BLaER1 (cell line): ENCODE results near the gene USP40.

Experiments used
- H3K27ac ChIP-seq: shearing (Covaris generic); formaldehyde crosslinking; 2 replicates; pipeline ENCODE4 v1.8.1; 2022
- H3K27me3 ChIP-seq: shearing (Covaris generic); formaldehyde crosslinking; 2 replicates; pipeline ENCODE4 v1.8.1; 2022
- H3K36me3 ChIP-seq: shearing (Covaris generic); formaldehyde crosslinking; 2 replicates; pipeline ENCODE4 v1.8.1; 2022
- H3K4me1 ChIP-seq: shearing (Covaris generic); formaldehyde crosslinking; 2 replicates; pipeline ENCODE4 v1.8.1; 2022
- H3K4me2 ChIP-seq: shearing (Covaris generic); formaldehyde crosslinking; 2 replicates; pipeline ENCODE4 v1.8.1; 2022
- H3K4me3 ChIP-seq: shearing (Covaris generic); formaldehyde crosslinking; 2 replicates; pipeline ENCODE4 v1.8.1; 2022
- H3K9ac ChIP-seq: shearing (Covaris generic); formaldehyde crosslinking; 2 replicates; pipeline ENCODE4 v1.8.1; 2022
- H3K9me3 ChIP-seq: shearing (Covaris generic); formaldehyde crosslinking; 2 replicates; pipeline ENCODE4 v1.8.1; 2022
- H4K20me1 ChIP-seq: shearing (Covaris generic); formaldehyde crosslinking; 2 replicates; pipeline ENCODE4 v1.8.1; 2022
- Cebpa-rat ChIP-seq: shearing (Covaris generic); IDR thresholded peaks from 2 replicates; pipeline ENCODE4 v1.8.1; 2022

USP40 gene

DNA sequence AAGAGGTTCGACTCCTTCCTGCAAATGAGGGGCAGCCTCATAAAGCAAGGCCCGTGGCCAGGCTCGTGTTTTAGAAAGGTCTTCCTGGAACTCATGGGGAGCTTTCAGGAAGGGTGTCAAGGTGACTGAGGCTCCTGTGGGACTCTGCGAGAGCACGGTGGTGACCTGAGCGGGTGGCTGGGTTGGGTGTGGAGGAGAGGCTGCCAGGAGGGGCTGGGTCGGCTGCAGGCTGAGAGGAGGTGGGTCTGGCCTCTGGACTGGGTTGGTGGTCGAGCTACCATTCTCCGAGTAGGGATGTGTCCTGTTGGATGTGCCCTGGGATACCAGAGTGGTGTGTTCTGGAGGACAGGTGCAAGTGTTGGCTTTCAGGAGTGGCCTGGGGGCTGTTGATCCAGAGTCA is 125.9 kb downstream of the USP40 start:
- no peak overlapping the region for H3K27ac ChIP-seq
- 0 out of 2 replicates have a peak, but pooled peaks cover 6% of the 10 kb centered on the region for H3K4me1 ChIP-seq
- no peak overlapping the region for H3K9ac ChIP-seq
- H3K4me2 ChIP-seq, result no peak overlapping the region
- no peak overlapping the region for H3K4me3 ChIP-seq
- no peak for TF ChIP-seq Cebpa-rat
- peaks cover 100% of the 10 kb centered on the region for H4K20me1 ChIP-seq
- H3K27me3 ChIP-seq, result no peaks in the 10 kb centered on the region
- peaks cover 100% of the 10 kb centered on the region for H3K36me3 ChIP-seq
- no peaks in the 10 kb centered on the region for H3K9me3 ChIP-seq

GRCh38 chr2:233440314-233440713 is 126.3 kb downstream of the USP40 start:
- TF ChIP-seq Cebpa-rat, result no peak
- Histone ChIP-seq H3K4me2 (no peak overlapping the region), H3K9me3 (no peaks in the 10 kb centered on the region), H4K20me1 (peaks cover 100% of the 10 kb centered on the region), H3K9ac (no peak overlapping the region), H3K4me1 (0 out of 2 replicates have a peak, but pooled peaks cover 6% of the 10 kb centered on the region), H3K27me3 (no peaks in the 10 kb centered on the region), H3K27ac (no peak overlapping the region), H3K36me3 (peaks cover 100% of the 10 kb centered on the region), H3K4me3 (no peak overlapping the region)

- peaks cover 100% of the 10 kb centered on the region for H4K20me1 ChIP-seq
- H3K9me3 ChIP-seq, result no peaks in the 10 kb centered on the region
- TF ChIP-seq Cebpa-rat, result no peak
- H3K4me1 ChIP-seq, result 0 out of 2 replicates have a peak, but pooled peaks cover 6% of the 10 kb centered on the region
- no peak overlapping the region for H3K27ac ChIP-seq
- no peaks in the 10 kb centered on the region for H3K27me3 ChIP-seq
- H3K36me3 ChIP-seq, result peaks cover 100% of the 10 kb centered on the region
- no peak overlapping the region for H3K9ac ChIP-seq
- H3K4me2 ChIP-seq, result no peak overlapping the region
- H3K4me3 ChIP-seq, result no peak overlapping the region
These were observed 127.4 kb downstream of the USP40 start for GRCh38 chr2:233439191-233439590.

DNA sequence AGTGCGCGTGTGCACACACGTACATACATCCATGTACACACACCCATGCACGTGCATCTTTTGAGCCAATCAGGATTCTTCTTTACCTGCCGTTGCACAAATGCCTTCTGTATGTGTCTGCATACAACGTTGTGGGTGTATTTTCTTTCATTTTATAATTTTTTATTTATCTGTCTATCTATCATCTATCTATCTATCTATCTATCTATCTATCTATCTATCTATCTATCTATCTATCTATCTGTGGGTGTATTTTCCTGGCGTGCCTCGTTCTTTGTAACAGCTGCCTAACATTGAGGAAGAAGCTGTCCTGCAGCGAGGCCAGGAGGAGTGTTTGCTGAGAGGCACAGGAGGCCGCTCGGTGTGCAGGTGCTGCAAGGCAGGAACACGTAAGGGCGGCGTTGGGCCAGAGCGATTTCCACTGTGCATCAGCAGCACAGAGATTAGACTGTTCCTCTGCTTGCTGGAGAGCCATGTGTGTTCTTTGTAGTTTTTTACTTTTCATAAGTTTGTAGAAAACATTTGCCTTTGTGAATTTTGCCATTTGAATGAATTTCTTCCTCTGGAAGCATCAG is 127.9 kb downstream of the USP40 start:
- H3K27me3 ChIP-seq, result no peaks in the 10 kb centered on the region
- no peak for TF ChIP-seq Cebpa-rat
- 0 out of 2 replicates have a peak, but pooled peaks cover 6% of the 10 kb centered on the region for H3K4me1 ChIP-seq
- peaks cover 100% of the 10 kb centered on the region for H3K36me3 ChIP-seq
- peaks cover 100% of the 10 kb centered on the region for H4K20me1 ChIP-seq
- H3K9me3 ChIP-seq, result no peaks in the 10 kb centered on the region
- no peak overlapping the region for H3K27ac ChIP-seq
- H3K9ac ChIP-seq, result no peak overlapping the region
- H3K4me2 ChIP-seq, result no peak overlapping the region
- no peak overlapping the region for H3K4me3 ChIP-seq

- Histone ChIP-seq H4K20me1 (peaks cover 100% of the 10 kb centered on the region), H3K4me1 (0 out of 2 replicates have a peak, but pooled peaks cover 6% of the 10 kb centered on the region), H3K9ac (no peak overlapping the region), H3K4me2 (no peak overlapping the region), H3K9me3 (no peaks in the 10 kb centered on the region), H3K36me3 (peaks cover 99% of the 10 kb centered on the region), H3K27me3 (no peaks in the 10 kb centered on the region), H3K27ac (no peak overlapping the region), H3K4me3 (no peak overlapping the region)
- no peak for TF ChIP-seq Cebpa-rat
These were observed 129.1 kb downstream of the USP40 start for GRCh38 chr2:233437439-233437955.

DNA sequence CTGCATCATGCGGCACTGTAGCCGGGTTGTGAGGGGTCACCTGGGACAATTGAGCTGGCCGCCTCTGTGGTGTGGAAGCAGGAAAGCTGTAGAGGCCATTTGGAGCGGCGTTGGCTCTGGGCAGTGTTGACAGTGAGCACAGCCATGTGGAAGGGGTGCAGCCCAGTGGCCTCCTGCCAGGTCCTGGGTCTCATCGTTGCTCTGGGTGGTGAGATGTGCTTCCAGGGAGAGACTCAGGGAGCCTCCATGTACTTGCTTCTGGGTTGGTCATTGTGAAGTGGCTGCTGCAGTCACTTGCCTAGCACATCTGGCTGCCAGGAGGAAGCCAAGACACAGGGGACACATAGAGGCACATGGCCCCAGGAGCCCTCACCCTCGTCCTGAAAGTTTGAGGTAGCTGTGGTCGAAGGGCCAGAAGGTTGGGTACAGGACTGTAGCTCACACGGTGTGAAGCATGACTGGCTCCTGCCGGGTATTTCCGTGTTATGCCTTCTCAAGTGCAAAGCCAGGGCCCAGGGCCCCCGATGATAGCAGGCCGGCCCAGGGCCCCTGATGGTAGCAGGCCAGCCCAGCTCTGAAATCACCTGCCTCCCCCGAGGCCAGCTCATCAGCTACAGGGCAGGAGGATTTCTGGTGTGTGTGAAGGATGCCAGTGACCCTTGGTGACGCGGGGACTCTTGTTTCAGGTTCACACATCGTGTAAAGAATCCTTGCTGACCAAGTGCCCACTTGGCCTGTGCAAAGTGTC is 129.7 kb downstream of the USP40 start:
- Histone ChIP-seq H3K36me3 (peaks cover 98% of the 10 kb centered on the region), H3K4me3 (no peak overlapping the region), H3K4me2 (no peak overlapping the region), H4K20me1 (peaks cover 100% of the 10 kb centered on the region), H3K9me3 (no peaks in the 10 kb centered on the region), H3K4me1 (0 out of 2 replicates have a peak, but pooled peaks cover 6% of the 10 kb centered on the region), H3K9ac (no peak overlapping the region), H3K27me3 (no peaks in the 10 kb centered on the region), H3K27ac (no peak overlapping the region; the same call in 1 of the 2 replicates)
- TF ChIP-seq Cebpa-rat, result no peak

DNA sequence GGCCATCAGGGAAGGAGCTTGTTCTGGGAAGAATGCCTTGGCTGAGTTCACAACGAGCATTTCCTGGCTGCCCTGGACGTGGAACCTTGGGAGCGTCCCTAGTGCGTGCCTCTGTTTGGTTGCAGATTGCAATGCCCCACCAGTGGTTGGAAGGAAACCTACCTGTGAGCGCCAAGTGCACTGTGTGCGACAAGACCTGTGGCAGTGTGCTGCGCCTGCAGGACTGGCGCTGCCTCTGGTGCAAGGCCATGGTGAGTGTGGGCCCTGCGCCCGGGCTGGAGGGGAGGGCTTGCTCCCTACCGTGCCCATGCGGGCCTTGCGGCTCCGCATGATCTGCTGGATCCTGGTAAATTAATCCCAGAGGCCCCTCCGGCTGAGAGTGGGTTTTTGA is 130.4 kb downstream of the USP40 start:
- no peak overlapping the region for H3K4me2 ChIP-seq
- H4K20me1 ChIP-seq, result peaks cover 100% of the 10 kb centered on the region
- H3K4me1 ChIP-seq, result 0 out of 2 replicates have a peak, but pooled peaks cover 1% of the 10 kb centered on the region
- TF ChIP-seq Cebpa-rat, result no peak
- no peaks in the 10 kb centered on the region for H3K27me3 ChIP-seq
- no peaks in the 10 kb centered on the region for H3K9me3 ChIP-seq
- no peak overlapping the region for H3K27ac ChIP-seq
- no peak overlapping the region for H3K4me3 ChIP-seq
- no peak overlapping the region for H3K9ac ChIP-seq
- peaks cover 98% of the 10 kb centered on the region for H3K36me3 ChIP-seq

DNA sequence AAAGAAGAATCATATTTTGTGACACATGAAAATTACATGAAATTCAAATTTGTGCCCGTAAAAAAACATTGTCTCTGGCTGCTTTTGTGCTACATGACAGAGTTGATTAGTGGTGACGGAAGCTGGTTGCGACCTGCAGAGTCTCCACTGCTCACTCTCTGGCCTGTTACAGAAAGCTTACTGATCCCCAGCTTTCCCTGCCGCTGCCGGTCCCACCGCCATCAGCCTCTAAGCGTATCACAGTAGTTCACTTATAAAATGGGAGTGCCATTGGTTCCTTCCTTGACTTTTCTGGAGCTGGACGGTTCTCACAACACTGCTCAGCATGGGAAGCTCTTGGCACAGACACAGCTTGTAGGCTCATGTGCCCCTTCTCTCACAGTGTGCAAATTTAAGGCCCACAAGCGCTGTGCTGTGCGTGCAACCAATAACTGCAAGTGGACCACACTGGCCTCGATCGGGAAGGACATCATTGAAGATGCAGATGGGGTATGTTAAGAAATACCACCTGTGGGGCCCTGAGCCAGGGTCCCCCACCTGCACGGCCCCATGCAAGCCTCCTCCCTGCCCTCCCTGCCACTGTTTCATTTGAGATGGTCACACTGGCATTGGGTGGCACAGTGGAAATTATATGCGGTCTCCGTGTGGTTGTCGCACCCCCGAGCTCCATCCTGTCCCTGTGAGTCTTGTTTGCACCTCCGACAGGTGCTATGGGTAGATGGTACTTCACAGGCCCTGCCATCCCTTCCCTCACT is 131.0 kb downstream of the USP40 start:
- H3K27ac ChIP-seq, result no peak overlapping the region
- TF ChIP-seq Cebpa-rat, result no peak
- no peak overlapping the region for H3K9ac ChIP-seq
- H3K4me1 ChIP-seq, result no peaks in the 10 kb centered on the region
- H3K9me3 ChIP-seq, result no peaks in the 10 kb centered on the region
- H3K27me3 ChIP-seq, result no peaks in the 10 kb centered on the region
- H3K4me3 ChIP-seq, result no peak overlapping the region
- no peak overlapping the region for H3K4me2 ChIP-seq
- H4K20me1 ChIP-seq, result peaks cover 100% of the 10 kb centered on the region
- H3K36me3 ChIP-seq, result peaks cover 98% of the 10 kb centered on the region

DNA sequence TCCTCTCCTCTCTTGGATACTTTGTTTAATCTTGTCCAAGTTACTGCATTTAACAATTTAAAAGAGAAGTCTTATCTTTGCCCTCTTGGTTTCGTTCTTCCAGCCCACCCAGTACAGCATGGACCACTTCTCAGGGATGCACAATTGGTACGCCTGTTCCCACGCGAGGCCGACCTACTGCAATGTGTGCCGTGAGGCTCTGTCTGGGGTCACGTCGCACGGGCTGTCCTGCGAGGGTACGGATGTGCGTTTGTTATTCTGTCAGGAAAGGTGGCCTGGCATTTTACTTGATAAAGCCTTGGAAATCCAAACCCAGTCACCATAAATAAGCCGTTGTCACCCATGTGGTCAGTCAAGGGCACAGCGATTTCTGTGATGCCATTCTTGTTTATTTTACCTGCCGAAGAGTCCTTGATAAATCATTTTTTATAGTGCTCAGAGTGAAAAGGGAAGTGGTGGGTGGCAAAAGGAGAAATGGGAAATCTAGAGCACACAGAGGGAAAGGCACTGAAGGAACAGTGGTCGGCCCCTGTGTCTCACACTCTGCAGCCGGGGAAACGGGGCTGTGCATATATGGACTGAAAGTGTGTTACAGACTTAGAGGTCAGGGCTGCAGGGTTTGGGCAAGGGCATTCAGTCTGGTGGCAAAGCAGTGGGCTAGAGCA is 131.8 kb downstream of the USP40 start:
- no peak overlapping the region for H3K27ac ChIP-seq
- H3K36me3 ChIP-seq, result peaks cover 96% of the 10 kb centered on the region

More for the DNA sequence above, 131.8 kb downstream of the USP40 start:
- TF ChIP-seq Cebpa-rat, result no peak
- Histone ChIP-seq H3K4me3 (no peak overlapping the region), H3K4me2 (no peak overlapping the region), H3K4me1 (no peaks in the 10 kb centered on the region), H3K27me3 (no peaks in the 10 kb centered on the region), H3K9me3 (no peaks in the 10 kb centered on the region), H4K20me1 (peaks cover 100% of the 10 kb centered on the region), H3K9ac (no peak overlapping the region)
